Esophagus muscularis mucosa (tissue), 4 donors: Measurements from ENCODE around the gene DNAH14.

ENCODE experiments used
- EP300 ChIP-seq: sonication (generic); formaldehyde crosslinking; IDR thresholded peaks from one replicate; pipeline ENCODE4 v1.6.1; 2017; ENCODE audit warnings: antibody characterized with exemption
- POLR2A ChIP-seq: fragments of 450-650 bp; IDR thresholded peaks from one replicate; pipeline ENCODE4 v1.6.1; 2017; ENCODE audit warnings: antibody characterized with exemption, moderate library complexity, mild to moderate bottlenecking, low read depth
- POLR2AphosphoS5 ChIP-seq, 2 donors: sonication (generic); formaldehyde crosslinking; IDR thresholded peaks; one replicate each; pipeline ENCODE4 v1.6.1; 2017; ENCODE audit warnings: antibody characterized with exemption in 2 of 2
- TF ChIP-seq, protein P1 (sequence below), 3 experiments: fragments of 200-600 bp in 2 of 3; fragments of 450-650 bp in 1 of 3; sonication (generic) in 2 of 3; IDR thresholded peaks; one replicate each; pipeline ENCODE4 v1.5.1; 2017 to 2019; ENCODE audit warnings: antibody characterized with exemption in 3 of 3, mild to moderate bottlenecking in 2 of 3, moderate library complexity in 1 of 3

DNA sequence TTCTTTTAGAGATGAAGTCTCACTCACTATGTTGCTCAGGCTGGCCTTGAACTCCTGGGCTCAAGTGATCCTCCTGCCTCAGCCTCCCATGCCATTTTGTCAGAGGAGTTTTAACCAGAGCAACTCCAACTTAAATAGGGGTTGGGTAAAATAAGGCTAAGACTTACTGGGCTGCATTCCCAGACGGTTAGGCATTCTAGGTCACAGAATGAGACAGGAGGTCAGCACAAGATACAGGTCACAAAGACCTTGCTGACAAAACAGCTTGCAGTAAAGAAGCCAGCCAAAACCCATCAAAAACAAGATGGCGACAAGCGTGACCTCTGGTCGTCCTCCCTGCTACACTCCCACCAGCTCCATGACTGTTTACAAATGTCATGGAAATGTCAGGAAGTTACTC, 5.7 kb upstream of the DNAH14 start:
- TF ChIP-seq, protein P1, sequence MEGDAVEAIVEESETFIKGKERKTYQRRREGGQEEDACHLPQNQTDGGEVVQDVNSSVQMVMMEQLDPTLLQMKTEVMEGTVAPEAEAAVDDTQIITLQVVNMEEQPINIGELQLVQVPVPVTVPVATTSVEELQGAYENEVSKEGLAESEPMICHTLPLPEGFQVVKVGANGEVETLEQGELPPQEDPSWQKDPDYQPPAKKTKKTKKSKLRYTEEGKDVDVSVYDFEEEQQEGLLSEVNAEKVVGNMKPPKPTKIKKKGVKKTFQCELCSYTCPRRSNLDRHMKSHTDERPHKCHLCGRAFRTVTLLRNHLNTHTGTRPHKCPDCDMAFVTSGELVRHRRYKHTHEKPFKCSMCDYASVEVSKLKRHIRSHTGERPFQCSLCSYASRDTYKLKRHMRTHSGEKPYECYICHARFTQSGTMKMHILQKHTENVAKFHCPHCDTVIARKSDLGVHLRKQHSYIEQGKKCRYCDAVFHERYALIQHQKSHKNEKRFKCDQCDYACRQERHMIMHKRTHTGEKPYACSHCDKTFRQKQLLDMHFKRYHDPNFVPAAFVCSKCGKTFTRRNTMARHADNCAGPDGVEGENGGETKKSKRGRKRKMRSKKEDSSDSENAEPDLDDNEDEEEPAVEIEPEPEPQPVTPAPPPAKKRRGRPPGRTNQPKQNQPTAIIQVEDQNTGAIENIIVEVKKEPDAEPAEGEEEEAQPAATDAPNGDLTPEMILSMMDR (IDR thresholded peaks at IDR 0.05), result no peak
- TF ChIP-seq EP300 (no peak), POLR2AphosphoS5 (IDR thresholded peaks at IDR 0.05) (no peak), POLR2A (no peak)
